CD4-positive, alpha-beta T cell (primary cell): ENCODE results near the gene LMF1. TPM values are rescaled to one million over a fixed set of nuclear protein-coding genes. Genes with fewer than 3 reads are reported as not detected.
A peak's percentile ranks its signal among the peaks of the same experiment; 100 is the strongest.
"Not testable (repeated sequence)": the region's sequence is repeated elsewhere in the genome, so short reads cannot be mapped to it uniquely, and the experiment has no call there.

Experiments
- ATAC-seq: fragments of 200-7000 bp; cut with Tn5 transposase; one replicate; pipeline ENCODE4 v1.10.0; 2022; ENCODE audit warnings: mild to moderate bottlenecking; ENCODE audit not compliant: poor library complexity
- CTCF ChIA-PET: fragments of 350-600 bp; sonication (Branson Sonifier 250); formaldehyde crosslinking; loops from one replicate; lab custom pipeline; 2021; ENCODE audit warnings: antibody characterized with exemption, inconsistent platforms; lab: Charles Lee
- POLR2A ChIA-PET: fragments of 350-600 bp; sonication (Branson Sonifier 250); formaldehyde crosslinking; loops from one replicate; lab custom pipeline; 2021; ENCODE audit warnings: antibody characterized with exemption, inconsistent platforms; lab: Charles Lee
- DNase-seq, 14 experiments: peaks; one replicate each; pipeline ENCODE4 v3.0.0-alpha.2; 2013 to 2020; ENCODE audit warnings: mixed read lengths in 2 of 14
- H3K27ac ChIP-seq, 2 donors: one replicate each; pipeline versions ENCODE4 v1.5.1 to v1.7.0; 2013; ENCODE audit warnings: low read length in 2 of 2, low read depth in 1 of 2, mild to moderate bottlenecking in 1 of 2
- H3K27me3 ChIP-seq, 2 experiments: 1 replicate in 1 of 2; 2 replicates in 1 of 2; pipeline versions ENCODE4 v1.6.1 to v1.7.0; 2013; ENCODE audit warnings: low read length in 2 of 2, control low read depth in 1 of 2, mild to moderate bottlenecking in 1 of 2, moderate library complexity in 1 of 2; ENCODE audit not compliant: insufficient read depth in 2 of 2, control insufficient read depth in 1 of 2
- H3K36me3 ChIP-seq: one replicate; pipeline ENCODE4 v1.6.1; 2013; ENCODE audit warnings: low read length, control low read depth; ENCODE audit not compliant: insufficient read depth
- H3K4me1 ChIP-seq: one replicate; pipeline ENCODE4 v1.6.1; 2013; ENCODE audit warnings: low read length, control low read depth; ENCODE audit not compliant: insufficient read depth
- H3K4me3 ChIP-seq: one replicate; pipeline ENCODE4 v1.5.1; 2013; ENCODE audit warnings: mild to moderate bottlenecking, low read length, moderate library complexity
- H3K9me3 ChIP-seq, 2 experiments: 1 replicate in 1 of 2; 2 replicates in 1 of 2; pipeline versions ENCODE4 v1.6.1 to v1.7.0; 2013; ENCODE audit warnings: low read length in 2 of 2, mild to moderate bottlenecking in 2 of 2, control low read depth in 1 of 2, moderate library complexity in 1 of 2; ENCODE audit not compliant: control insufficient read depth in 1 of 2, insufficient read depth in 1 of 2
- H3K27ac Mint-ChIP-seq: one replicate; pipeline ENCODE4 v1.8.0; 2020; ENCODE audit warnings: mixed read lengths
- H3K27me3 Mint-ChIP-seq: one replicate; pipeline ENCODE4 v1.8.0; 2021; ENCODE audit warnings: mixed read lengths
- H3K36me3 Mint-ChIP-seq: one replicate; pipeline ENCODE4 v1.8.0; 2021; ENCODE audit warnings: low read depth, mixed read lengths
- H3K4me1 Mint-ChIP-seq: one replicate; pipeline ENCODE4 v1.8.0; 2021; ENCODE audit warnings: low read depth, mixed read lengths
- H3K4me3 Mint-ChIP-seq: one replicate; pipeline ENCODE4 v1.8.0; 2020; ENCODE audit warnings: mild to moderate bottlenecking, mixed read lengths
- H3K9me3 Mint-ChIP-seq: one replicate; pipeline ENCODE4 v1.8.0; 2020; ENCODE audit warnings: mixed read lengths
- intact Hi-C, 2 experiments: fragments of 100-400 bp; cut with DNase I in 1 of 2; cut with micrococcal nuclease in 1 of 2; formaldehyde crosslinking; loops; one replicate each; pipeline versions ENCODE4 v1.15.1 to v1.9.0; 2023 to 2025; cut with DNase I, micrococcal nuclease
- total RNA-seq, 174 experiments: library from RNA in 2 of 174; stranded (reverse) in 2 of 174; gene quantifications; one replicate each; pipeline ENCODE4 v1.2.3 and lab custom pipeline; 2021 to 2026
- TF ChIP-seq, protein P1 (sequence below): fragments of 200-600 bp; IDR thresholded peaks from one replicate; pipeline ENCODE4 v1.8.0; 2022; ENCODE audit warnings: antibody characterized with exemption, mild to moderate bottlenecking

LMF1 gene
- total RNA-seq, 2 experiments from 2014 or later, result 26.8 to 27.6 TPM

DNA sequence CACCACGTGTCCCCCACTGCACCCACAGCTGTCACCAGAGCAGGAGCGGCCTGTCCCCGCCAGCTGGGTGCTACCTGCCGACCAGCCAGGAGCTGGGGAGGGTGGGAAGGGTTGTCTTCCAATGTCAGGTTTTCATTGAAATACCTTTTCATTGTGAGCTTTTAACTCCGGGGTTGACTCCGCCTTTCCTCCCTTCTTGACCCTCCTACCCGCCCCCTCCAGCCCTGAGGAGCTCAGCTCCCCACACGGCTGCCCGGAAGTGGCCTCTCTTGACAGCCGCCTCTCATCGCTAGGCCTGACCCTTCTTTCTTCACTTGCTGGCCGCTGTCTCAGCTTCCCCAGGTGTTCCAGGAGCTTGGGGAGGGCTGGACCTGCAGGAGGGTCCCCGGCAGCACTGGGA is 149.0 kb downstream of the LMF1 start:
- TF ChIP-seq, protein P1, sequence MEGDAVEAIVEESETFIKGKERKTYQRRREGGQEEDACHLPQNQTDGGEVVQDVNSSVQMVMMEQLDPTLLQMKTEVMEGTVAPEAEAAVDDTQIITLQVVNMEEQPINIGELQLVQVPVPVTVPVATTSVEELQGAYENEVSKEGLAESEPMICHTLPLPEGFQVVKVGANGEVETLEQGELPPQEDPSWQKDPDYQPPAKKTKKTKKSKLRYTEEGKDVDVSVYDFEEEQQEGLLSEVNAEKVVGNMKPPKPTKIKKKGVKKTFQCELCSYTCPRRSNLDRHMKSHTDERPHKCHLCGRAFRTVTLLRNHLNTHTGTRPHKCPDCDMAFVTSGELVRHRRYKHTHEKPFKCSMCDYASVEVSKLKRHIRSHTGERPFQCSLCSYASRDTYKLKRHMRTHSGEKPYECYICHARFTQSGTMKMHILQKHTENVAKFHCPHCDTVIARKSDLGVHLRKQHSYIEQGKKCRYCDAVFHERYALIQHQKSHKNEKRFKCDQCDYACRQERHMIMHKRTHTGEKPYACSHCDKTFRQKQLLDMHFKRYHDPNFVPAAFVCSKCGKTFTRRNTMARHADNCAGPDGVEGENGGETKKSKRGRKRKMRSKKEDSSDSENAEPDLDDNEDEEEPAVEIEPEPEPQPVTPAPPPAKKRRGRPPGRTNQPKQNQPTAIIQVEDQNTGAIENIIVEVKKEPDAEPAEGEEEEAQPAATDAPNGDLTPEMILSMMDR, result no peak
- POLR2A ChIA-PET, result no interaction called here
- intact Hi-C loops, result no loop called here

DNA sequence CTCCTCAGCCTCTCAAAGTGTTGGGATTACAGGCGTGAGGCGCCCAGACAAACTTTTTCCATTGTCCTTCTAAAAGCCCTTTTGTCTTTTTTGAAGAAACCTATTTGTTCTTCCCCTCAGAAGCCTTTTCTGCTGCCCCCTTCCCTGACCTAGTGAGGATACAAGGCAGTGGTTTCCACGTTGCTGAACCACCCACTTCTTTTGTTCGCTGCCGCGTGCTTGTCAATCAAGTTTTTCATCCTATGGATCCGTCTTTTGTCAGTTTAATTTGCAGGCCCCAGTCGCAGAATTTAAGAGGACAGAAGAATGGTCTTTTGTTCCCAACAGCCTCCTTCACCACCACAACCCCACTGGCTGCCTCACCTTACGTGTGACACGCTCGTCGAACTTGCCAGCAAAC is 150.0 kb downstream of the LMF1 start:
- ATAC-seq (no peak), DNase-seq (no peak)
- Mint-ChIP-seq H3K4me1 (peaks cover 11% of the 10 kb centered on the region), H3K9me3 (no peaks in the 10 kb centered on the region), H3K27ac (no peak overlapping the region), H3K4me3 (no peak overlapping the region), H3K27me3 (peaks cover 22% of the 10 kb centered on the region), H3K36me3 (no peaks in the 10 kb centered on the region)
- ChIA-PET POLR2A (no interaction called here), CTCF (no interaction called here)
- Histone ChIP-seq H3K4me1 (peaks cover 13% of the 10 kb centered on the region), H3K36me3 (no peaks in the 10 kb centered on the region), H3K27me3 (peaks cover 4 to 23% of the 10 kb centered on the region in 2 experiments), H3K27ac (no peak overlapping the region), H3K9me3 (peaks cover 0 to 24% of the 10 kb centered on the region in 2 experiments), H3K4me3 (no peak overlapping the region)
- intact Hi-C loops, result no loop called here
- TF ChIP-seq, protein P1, result no peak

More for the DNA sequence above, 149.0 kb downstream of the LMF1 start:
- DNase-seq (no peak), ATAC-seq (no peak)
- Histone ChIP-seq H3K36me3 (no peaks in the 10 kb centered on the region), H3K27ac (no peak overlapping the region), H3K27me3 (peaks cover 4 to 16% of the 10 kb centered on the region in 2 experiments), H3K9me3 (peaks cover 0 to 24% of the 10 kb centered on the region in 2 experiments), H3K4me3 (no peak overlapping the region), H3K4me1 (peaks cover 13% of the 10 kb centered on the region)
- CTCF ChIA-PET, result no interaction called here
- no peak overlapping the region for H3K4me3 Mint-ChIP-seq
- H3K9me3 Mint-ChIP-seq, result no peaks in the 10 kb centered on the region
- H3K4me1 Mint-ChIP-seq, result peaks cover 11% of the 10 kb centered on the region
- H3K27me3 Mint-ChIP-seq, result peaks cover 17% of the 10 kb centered on the region
- no peaks in the 10 kb centered on the region for H3K36me3 Mint-ChIP-seq
- H3K27ac Mint-ChIP-seq, result no peak overlapping the region

DNA sequence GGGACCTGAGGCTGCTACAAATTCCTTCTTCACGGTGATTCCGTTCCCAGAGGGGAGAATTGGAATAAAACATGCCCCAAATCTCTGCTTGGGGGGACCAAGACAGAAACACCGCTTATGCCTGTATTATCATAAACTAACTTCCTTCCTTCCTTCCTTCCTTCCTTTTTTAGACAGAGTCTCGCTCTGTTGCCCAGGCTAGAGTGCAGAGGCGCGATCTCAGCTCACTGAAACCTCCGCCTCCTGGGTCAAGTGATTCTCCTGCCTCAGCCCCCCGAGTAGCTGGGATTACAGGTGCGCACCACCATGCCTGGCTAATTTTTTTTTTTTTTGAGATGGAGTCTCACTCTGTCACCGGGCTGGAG is 150.8 kb downstream of the LMF1 start:
- CTCF ChIA-PET, H3K27ac ChIP-seq, ATAC-seq, intact Hi-C loops, DNase-seq, H3K4me3 ChIP-seq, H3K36me3 ChIP-seq, H3K36me3 Mint-ChIP-seq, POLR2A ChIA-PET, H3K9me3 Mint-ChIP-seq, H3K4me3 Mint-ChIP-seq: not testable (repeated sequence)
- peak overlapping the region; percentile 86 for H3K27ac Mint-ChIP-seq
- peaks cover 26% of the 10 kb centered on the region for H3K27me3 Mint-ChIP-seq
- peaks cover 13% of the 10 kb centered on the region for H3K4me1 ChIP-seq
- H3K27me3 ChIP-seq, result peaks cover 4 to 26% of the 10 kb centered on the region in 2 experiments
- H3K4me1 Mint-ChIP-seq, result peaks cover 11% of the 10 kb centered on the region
- peaks cover 0 to 24% of the 10 kb centered on the region in 2 experiments for H3K9me3 ChIP-seq
